Cortex of kidney (tissue), 1 donor: ENCODE results near the gene DYNC2H1.
"Not testable (repeated sequence)": the region's sequence is repeated elsewhere in the genome, so short reads cannot be mapped to it uniquely, and the experiment has no call there.

Source experiments
- DNase-seq: peaks from one replicate; lab custom pipeline; 2025; lab: John Stamatoyannopoulos, UW

The DYNC2H1 gene

DNA sequence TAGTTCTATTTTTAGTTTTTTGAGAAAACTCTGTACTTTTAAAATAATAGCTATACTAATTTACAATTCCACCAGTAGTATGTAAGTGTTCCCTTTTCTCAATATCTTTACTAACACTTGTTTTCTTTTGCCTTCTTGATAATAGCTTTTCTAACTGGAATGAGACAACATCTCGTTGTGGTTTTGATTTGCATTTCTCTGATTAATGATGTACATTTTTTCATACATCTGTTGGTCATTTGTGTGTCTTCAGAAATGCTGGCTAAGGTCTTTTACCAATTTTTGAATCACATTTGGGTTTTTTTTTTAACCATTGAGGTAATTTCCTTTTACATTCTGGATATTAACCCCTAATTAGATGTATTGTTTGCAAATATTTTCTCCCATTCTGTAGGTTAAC lies 258.9 kb downstream of the DYNC2H1 start:
- no peak for DNase-seq

DNA sequence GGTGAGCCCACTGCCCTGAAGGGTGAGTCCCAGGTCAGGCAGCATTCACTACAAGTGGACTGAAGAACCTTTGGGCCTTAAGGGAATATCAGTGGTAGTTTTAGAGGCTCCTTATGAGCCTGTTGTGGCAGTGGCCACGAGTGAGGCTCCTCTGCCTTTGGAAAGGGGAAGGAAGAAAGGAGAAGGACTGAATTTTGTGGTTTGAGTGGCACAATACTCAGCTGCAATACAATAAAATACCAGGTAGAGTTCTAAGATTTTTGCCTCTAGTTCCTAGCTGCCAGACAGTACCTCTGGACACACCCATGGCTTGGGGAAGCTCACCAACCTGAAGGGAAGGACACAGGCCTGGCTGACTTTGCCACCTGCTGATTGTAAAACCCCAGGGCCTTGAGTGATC lies 260.9 kb downstream of the DYNC2H1 start:
- DNase-seq, result no peak

DNA sequence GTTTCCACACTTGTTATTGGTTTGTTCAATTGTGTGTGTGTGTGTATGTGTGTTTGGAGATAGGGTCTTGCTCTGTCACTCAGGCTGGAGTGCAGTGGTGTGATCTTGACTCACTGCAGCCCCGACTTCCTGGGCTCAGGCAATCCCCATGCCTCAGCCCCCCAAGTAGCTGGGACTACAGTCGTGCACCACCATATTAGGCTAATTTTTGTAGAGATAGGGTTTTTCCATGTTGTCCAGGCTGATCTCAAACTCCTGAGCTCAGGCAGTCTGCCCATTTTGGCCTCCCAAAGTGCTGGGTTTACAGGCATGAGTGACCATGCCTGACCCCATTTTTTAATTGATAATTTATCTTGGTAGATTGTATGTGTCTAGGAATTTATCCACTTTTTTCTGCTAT lies 263.7 kb downstream of the DYNC2H1 start:
- DNase-seq, result no peak

DNA sequence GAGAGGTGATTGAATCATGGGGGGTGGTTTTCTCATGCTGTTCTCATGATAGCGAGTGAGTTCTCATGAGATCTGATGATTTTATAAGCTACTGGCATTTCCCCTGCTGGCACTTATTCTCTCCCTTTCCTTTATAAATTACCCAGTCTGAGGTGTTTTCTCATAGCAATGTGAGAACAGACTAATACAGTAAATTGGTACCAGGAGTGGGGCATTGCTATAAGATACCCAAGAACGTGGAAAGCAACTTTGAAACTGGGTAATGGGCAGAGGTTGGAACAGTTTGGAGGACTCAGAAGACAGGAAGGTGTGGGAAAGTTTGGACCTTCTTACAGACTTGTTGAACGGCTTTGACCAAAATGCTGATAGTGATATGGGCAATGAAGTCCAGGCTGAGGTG lies 265.0 kb downstream of the DYNC2H1 start:
- not testable (repeated sequence) for DNase-seq

DNA sequence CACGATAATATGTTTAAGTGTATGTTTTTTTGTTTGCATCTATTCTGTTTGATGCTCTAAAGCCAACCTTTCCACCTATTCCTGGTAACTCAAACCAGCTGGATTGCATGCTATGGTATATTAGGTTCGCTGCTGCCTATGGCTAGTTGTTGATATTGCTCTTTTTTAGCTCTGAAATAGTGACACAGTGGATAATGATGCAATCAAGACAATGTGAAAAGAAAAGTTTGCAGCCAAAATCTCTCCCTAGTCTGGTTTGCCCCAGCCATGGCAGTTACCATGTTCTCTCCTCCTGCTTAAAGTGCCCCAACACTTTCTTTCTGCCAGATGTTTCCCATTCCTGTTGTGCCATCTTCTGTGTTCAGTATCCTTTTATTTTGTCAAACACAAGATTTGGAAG lies 269.7 kb downstream of the DYNC2H1 start:
- no peak for DNase-seq

DNA sequence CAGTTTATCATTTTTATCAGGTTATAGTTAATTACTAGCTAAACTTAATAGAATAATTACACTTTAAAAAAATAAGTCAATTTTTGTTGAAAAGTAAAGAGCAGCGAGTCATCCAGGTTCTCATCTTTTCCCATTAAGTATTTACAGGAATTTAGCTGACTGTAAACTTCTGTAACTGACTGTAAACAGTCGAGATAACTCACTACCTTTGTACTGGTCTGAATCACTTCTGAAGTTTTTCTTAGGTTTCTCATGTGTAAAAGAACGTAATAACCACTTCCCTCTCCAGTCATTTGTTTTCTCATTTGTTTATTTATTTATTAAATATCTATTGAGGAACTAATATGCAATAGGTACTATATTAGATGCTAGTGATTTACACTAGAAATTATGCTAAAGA lies 270.8 kb downstream of the DYNC2H1 start:
- no peak for DNase-seq

DNA sequence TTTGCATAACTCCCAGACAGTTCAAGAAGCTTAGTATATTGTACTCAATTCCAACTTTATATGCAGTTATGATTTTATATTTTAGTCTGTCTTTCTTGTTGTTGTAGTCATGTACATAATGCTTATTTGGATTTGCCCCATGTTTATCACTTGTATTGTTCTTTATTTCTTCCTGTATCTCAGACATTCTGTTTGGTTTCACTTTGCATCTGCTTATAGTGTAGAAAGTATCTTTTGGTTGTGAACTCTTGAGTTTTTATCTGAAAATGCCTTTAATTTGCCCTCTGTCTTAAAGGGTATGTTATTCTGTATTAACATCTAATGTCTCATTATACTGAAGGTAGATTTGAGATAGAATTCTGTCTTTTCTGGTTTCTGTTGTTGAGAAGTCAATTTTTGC lies 275.4 kb downstream of the DYNC2H1 start:
- no peak for DNase-seq

DNA sequence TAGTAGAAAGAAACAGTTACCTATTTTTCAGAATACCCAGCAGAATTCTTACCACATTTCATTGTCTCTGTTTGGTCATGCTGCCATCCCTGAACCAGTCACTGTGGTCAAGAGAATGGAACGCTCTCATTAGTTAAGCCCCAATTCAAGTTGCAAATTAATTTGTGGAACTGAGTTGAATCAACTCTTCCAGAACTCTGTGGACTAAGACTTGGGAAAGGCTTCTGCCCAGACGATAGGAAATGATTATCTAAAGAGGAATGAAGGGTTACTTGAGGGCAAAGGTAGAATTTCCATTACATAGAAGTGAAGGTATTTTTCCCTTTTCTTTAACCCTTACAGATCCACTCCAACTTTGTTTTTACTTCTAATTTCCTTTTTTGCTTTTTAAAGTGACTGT lies 286.4 kb downstream of the DYNC2H1 start:
- DNase-seq, result no peak

DNA sequence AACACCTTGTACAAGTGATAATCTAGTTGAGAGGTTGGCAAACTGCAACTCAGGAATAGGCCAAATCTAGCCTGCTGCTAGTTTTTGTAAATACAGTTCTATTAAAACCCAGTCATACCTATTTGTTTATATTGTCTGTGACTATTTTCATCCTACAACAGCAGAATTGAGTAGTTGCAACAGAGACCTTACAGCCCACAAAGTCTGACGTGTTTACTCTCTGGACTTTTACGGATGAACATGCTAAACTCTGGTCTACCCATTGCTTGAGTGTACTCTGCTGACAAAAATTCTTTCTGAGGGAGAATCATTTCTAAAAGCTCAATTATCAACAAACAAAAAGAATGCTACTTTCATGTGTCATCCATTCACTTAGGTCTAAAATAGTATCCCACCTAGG lies 287.0 kb downstream of the DYNC2H1 start:
- no peak for DNase-seq

DNA sequence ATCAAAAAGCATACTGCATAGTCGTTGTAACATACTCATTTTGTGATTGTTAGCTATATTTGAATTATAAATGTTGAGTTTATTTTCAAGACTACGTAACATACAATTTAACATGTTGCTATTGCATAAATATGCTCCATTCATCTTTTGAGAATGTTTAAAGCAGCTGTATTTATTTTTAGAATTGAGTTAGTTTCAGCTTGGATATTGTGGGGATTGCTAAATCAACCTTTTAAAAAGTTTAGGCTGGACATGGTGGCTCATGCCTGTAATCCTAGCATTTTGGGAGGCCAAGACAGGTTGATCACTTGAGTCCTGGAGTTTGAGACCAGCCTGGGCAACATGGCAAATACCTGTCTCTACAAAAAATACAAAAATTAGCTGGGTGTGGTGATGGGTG lies 288.1 kb downstream of the DYNC2H1 start:
- no peak for DNase-seq

DNA sequence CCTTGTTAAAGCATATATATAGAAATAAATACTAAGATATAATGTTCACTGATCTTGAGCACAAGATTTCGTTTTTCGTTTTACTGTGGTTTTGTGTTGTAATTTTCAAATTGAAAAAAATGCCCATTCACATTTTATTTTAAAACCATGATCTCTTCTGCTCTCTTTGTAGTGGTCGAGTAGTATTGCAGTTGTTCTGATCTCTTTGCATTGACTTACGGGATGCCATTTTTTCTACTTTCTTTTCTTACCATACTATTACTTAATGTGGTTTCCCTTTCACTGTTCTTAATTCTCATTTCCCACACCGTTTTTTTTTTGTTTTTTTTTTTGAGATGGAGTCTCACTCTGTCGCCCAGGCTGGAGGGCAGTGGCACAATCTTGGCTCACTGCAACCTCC lies 289.6 kb downstream of the DYNC2H1 start:
- no peak for DNase-seq

DNA sequence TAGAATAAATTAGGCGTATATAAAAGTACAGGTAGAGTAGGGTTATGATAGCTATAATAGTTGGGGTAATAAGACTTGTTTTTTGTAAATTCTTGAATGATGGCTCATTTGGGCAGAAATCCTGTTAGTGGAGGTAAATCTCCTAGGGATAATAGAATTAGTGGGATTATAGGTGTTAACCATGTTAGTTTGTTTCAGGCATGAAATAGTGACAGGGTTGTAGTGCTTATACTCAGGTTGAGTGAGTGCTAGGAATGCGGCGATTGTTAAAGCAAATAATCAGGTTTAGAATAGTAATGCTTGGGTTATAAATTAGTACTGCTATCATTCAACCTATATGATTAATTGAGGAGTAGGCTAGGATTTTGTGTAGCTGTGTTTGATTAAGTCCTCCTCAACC lies 297.1 kb downstream of the DYNC2H1 start:
- no peak for DNase-seq

DNA sequence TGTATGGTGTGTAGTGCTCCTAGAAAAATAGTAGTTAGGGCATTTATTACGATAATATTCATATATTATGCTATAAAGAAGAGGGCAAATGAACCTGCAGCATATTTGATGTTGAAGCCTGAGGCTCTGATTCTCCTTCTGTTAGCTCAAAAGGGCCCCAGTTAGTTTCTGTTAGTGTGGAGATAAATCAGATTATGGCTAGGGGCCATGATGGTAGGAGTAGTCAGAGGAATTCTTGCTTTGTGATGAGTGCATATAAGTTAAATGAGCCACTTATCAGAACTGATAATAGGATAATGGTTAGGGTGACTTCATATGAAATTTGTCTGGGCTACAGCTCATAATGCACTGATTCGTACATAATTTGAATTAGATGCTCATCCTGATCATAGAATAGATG lies 298.4 kb downstream of the DYNC2H1 start:
- no peak for DNase-seq

DNA sequence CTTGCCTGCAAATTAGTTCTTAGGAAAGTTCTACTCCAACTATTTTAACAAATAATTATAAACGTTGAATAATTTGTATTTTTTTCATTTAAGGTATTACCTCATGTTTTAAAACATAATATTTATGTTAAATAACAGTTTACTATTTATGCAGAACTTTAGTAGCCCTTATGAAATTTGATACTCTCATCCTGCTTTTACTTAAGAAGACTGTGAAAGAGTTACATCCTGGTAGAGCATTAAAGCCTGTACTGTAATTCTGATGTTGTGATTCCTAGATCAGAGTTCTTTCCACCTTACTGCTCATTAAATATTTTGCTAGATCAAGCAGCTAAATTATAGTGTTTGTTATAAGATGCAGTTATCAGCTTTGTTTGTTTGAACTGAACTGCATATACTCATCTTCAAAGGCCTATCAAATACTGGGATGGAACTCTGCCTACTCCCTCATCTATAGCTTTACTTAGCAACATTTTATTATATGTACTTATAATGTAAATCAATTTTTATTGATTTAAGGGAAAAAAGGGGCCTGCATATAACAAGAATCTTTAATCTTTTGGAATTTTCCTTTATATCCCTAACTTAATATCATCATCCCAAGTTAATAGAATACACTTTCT lies 304.2 kb downstream of the DYNC2H1 start:
- DNase-seq, result no peak

DNA sequence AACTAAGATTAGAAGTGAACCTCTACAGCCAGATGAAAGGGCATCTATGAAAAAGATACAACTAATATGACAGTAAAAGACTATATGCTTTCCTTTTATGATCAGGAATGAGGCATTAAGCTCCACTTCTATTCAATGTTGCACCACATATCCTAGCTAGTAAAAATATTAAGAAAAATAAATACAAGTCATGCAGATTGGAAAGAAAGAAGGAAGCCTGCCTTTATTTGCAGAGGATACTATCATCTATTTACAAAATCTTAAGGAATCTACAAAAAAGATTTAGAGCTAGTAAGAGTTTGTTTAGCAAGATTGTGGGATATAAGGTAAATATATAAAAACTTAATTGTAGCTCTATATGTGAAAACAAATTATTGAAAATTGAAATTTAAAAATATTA lies 308.8 kb downstream of the DYNC2H1 start:
- no peak for DNase-seq

DNA sequence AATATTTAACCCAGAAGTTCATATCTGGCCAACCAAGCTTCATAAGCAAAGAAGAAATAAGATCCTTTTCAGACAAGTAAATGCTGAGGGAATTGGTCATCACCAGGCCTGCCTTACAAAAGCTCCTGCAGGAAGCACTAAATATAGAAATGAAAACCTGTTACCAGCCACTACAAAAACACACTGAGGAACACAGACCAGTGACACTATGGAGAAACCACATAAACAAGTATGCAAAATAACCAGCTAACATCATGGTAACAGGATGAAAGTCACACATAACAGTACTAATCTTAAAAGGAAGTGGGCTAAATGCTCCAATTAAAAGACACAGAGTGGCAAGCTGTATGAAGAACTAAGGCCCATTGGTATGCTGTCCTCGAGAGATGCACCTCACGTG lies 311.4 kb downstream of the DYNC2H1 start:
- no peak for DNase-seq

DNA sequence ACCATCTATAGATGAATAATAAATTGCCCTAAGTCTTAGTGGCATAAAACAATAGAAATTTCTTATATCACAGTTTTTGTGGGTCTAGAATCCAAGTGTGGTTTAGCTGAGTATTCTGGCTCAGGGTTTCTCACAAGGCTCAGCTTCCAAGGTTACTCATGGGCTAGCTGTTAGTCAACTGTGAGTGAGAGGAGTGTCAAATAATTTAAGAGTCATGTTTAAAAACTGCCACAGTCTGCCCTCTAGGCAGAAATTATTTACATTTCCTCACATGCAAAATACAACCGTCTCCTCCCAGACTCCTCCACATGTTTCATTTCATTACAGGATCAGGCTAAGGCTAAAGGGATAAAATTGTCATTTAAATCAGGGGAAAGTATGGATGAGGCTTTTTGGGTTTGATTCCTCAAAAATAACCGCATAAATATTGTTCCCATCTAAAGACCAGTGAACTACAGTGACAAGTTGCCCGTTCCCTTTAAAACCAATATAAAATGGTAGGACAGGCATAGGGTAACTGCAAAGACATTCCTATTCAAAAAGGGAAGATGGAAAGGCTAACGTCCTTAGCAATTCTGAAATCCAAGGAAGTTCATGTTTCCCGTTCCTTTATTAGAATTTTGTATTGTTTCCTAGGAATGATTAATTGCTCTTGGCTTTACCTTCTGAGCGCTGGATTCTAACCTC lies 324.3 kb downstream of the DYNC2H1 start:
- no peak for DNase-seq

DNA sequence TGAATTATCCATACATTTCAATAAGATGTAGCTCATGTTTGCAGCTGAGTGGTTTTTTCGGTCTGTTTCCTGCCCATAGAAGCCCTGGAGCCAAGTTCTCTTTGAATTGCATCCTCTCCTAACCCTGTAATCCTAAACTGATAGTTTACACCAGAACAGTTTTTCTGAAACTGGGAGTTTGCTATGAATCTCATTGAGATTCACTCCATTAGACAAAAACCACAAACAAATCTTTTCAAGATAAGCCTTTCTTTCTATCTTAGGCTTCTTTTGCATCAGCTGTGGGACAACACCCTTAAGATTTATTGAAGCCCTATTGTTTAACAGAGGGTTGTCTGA lies 324.8 kb downstream of the DYNC2H1 start:
- no peak for DNase-seq

DNA sequence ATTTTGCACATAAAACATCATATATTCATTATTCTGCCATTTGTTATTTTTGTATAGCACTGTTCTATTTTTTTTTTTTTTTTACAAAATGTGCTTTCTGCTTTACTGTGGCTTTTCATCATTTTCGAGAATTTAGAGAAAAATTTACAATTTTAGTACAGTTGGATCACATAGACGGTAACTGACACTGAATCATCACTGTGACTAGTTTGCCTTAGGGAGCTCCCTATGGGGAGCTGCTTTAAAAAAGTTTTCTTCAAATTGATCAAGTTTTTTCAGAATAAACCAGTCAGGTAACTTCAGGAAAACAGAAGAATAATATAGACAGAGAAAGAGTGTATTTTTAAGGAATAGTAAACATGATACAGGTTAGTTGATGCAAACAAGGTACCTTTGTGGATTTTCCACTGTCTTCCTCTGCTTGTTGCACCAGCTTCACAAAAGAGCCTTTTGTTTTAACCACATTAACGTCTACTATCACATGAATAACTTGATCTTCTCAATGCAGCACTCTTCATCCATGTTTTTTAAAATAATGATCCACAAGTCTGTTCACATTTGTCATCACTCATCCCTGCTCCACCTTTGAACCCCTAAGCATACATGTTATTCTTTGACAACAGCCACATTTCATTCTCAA lies 327.0 kb downstream of the DYNC2H1 start:
- DNase-seq, result no peak

DNA sequence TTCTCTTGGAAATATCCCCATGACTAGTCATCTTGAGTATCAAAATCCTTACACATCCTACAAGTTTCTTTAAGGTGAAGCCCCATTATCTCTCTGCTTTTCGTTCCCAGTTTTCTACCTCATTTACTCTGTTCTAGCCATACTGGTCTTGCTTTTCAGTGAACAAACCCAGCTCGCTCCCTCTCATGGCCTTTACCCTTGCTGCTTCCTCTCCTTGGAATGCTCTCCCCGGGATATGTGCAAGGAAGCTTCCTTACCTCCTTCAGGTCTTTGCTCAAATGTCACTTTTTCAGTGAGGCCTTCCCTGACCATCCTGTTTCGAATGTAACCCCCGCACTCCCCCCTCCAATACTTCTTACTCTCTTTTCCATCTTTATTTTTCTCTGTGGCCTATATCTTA lies 331.8 kb downstream of the DYNC2H1 start:
- DNase-seq, result no peak

DNA sequence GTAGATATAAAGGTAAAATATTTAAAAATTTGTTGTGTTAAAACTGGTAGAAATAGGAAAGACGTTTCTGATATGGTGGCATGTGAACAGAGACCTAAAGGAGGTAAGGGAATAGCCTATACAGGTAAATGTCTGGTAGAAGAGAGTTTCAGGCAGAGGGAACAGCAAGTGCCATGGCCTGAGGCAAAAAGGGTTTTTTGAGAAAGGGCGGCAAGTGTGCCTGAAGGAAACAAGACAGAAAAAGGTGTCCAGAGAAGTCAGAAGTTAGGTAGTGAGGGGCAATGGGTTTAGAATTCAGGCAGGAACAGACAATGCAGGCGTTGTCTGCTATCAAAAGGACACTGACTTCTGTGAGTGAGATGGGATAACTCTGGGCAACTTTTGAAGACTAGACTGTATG lies 339.7 kb downstream of the DYNC2H1 start:
- DNase-seq, result no peak

DNA sequence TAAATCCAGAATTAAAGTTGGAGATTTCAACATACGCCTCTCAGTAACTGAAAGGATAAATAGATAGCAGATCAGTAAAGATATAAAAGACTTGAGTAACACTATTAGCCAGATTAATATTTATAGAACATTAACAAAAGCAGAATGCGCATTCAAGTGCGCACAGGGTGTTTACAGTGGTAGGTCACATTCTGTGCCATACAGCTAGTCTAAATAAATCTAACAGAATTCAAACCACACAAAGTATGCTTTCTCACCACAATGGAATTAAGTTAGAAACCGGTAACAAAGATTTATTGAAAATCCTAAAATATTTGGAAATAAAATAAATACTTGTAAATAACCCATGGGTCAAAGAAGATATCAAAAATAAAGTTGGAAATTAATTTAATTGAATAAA lies 341.0 kb downstream of the DYNC2H1 start:
- no peak for DNase-seq

DNA sequence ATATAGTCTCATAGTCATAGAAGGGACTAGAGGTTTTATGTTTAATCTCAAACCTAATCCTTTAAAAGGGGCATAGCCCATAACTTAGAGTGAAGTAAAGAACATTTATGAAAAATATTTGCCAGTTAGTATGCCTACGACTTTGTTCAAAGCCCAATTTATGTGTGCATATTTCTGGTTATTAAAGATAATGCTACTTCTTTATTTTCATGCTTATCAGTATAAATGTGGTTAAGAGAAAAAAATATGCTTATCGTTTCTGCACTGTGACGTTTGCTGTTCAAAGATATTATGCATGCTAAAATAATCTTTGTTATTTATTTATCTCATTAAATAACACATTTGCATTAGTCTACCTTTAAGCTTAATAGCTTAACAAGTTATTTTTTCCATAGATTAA lies 343.9 kb downstream of the DYNC2H1 start:
- no peak for DNase-seq
